Renal pelvis (tissue), 12 donors: Measurements from ENCODE around the gene HAGHL. TPM values are rescaled to one million over a fixed set of nuclear protein-coding genes. Genes with fewer than 3 reads are reported as not detected.
A peak's percentile ranks its signal among the peaks of the same experiment; 100 is the strongest.

Experiments
- DNase-seq: peaks from one replicate; pipeline ENCODE4 v3.0.0-alpha.2; 2013
- long read RNA-seq, 16 experiments: transcript quantifications; one replicate each; lab custom pipeline, GENCODE V29; 2026
- polyA plus RNA-seq, 3 donors: library from polyadenylated mRNA; unstranded; fragments of 120-200 nt; gene quantifications; one replicate each; pipeline ENCODE4 v1.2.1, GENCODE V29; 2013; ENCODE audit not compliant: insufficient read length in 3 of 3

Gene HAGHL
- polyA plus RNA-seq = 1 to 10 TPM; 4.6 to 8.5 (median 4.8) TPM
- long read RNA-seq, donor 1 = 0 reads
- long read RNA-seq, donor 2, partial matches to known transcripts = 0 of 13 reads
- long read RNA-seq, donor 2, other reads (novel, unspliced or antisense) = 11 of 13 reads
- long read RNA-seq, donor 3, partial matches to known transcripts = 5 of 15 reads
- long read RNA-seq, donor 3, other reads (novel, unspliced or antisense) = 8 of 15 reads
- long read RNA-seq, donor 4, partial matches to known transcripts = 11 of 23 reads
- long read RNA-seq, donor 4, other reads (novel, unspliced or antisense) = 10 of 23 reads
- long read RNA-seq, donor 5 = 0 reads
- long read RNA-seq, donor 6, partial matches to known transcripts = 0 of 1 reads
- long read RNA-seq, donor 6, other reads (novel, unspliced or antisense) = 0 of 1 reads
- long read RNA-seq, donor 7, partial matches to known transcripts = 0 of 2 reads
- long read RNA-seq, donor 7, other reads (novel, unspliced or antisense) = 0 of 2 reads
- long read RNA-seq, donor 8 = 0 reads
- long read RNA-seq, donor 9, partial matches to known transcripts = 6 of 15 reads
- long read RNA-seq, donor 9, other reads (novel, unspliced or antisense) = 8 of 15 reads
- long read RNA-seq, donor 10 = 0 reads
- long read RNA-seq, donor 11, partial matches to known transcripts = 0 of 5 reads
- long read RNA-seq, donor 11, other reads (novel, unspliced or antisense) = 5 of 5 reads
- long read RNA-seq, donor 12, partial matches to known transcripts = 7 of 20 reads
- long read RNA-seq, donor 12, other reads (novel, unspliced or antisense) = 13 of 20 reads
- long read RNA-seq, donor 13, partial matches to known transcripts = 5 of 5 reads
- long read RNA-seq, donor 13, other reads (novel, unspliced or antisense) = 0 of 5 reads
- long read RNA-seq, donor 14 = 0 reads
- long read RNA-seq, donor 15 = 0 reads
- long read RNA-seq, donor 16 = 0 reads

DNA sequence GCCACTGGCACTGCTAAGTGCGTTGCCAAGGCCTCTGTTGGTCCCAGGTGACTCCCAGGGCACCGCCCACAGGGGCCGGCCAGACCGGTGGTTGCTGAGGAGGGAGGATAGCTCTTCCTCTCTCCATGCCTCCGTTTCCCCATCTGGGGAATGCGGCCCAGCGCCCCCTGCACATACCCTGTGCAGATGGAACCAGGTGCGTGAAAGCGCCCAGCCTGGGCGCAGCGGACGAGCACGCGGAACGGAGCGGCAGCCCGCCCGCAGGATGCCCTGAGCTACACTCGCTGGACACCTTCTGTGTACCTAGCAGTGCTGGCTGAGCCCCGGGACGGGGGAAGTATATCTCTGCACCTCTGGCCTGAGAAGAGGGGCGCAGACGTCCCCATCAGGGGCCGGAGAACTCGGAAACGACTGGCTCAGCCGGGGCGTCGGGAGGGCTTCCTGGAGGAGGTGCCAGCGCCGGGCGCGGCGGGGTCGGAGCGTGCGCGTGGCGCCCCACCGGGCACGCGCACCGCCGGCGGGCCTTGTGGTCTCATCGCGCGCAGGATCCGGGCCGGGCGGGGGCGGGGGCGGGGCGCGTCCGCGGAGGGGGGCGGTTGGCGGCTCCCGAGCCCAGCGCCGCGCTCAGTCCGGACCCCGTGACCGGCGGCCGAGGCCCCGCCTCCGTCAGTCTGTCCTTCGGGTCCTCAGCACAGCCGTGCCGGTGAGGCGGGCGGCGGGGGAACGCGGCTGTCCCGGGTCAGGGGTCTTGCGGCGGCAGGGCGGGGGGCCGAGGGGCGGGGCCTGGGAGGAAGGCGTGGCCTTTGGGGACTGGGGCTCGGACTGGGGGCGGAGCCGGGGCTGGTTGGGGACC is at the start of gene HAGHL, which contains the start of gene CCDC78:
HAGHL (plus strand) TSS at position 669 of the 853 bp plus-strand sequence. CDS start 404 bp downstream, outside the sequence.
CCDC78 (minus strand) TSS at position 6 of the 853 bp plus-strand sequence. CDS start 76 bp downstream, outside the sequence.
- DNase-seq = no peak

DNA sequence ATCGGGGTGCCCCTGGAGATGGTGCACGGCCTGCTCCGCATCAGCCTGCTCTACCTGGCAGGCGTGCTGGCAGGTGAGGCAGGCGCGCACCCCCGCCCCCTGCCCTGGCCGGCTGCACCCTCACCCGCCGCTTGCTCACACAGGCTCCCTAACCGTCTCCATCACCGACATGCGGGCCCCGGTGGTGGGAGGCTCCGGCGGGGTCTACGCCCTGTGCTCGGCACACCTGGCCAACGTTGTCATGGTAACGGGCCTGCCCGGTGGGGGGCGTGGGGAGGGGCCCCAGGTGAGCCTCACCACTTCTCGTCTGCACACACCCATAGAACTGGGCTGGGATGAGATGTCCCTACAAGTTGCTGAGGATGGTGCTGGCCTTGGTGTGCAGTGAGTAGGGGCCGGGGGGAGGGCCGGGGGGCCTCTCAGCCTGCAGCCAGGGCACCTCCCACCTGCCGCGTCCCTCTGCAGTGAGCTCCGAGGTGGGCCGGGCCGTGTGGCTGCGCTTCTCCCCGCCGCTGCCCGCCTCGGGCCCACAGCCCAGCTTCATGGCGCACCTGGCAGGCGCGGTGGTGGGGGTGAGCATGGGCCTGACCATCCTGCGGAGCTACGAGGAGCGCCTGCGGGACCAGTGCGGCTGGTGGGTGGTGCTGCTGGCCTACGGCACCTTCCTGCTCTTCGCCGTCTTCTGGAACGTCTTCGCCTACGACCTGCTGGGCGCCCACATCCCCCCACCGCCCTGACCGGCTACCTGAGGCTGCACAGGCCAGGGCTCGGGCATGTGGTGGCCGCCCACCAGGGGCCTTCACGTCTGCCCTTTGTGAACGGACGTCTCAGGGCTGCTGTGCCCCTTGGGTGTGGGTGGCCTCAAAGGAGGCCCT is 49.4 kb upstream of the HAGHL start:
- no peak for DNase-seq

GRCh38 chr16:678209-678857 is 48.6 kb upstream of the HAGHL start:
- DNase-seq = no peak

DNA sequence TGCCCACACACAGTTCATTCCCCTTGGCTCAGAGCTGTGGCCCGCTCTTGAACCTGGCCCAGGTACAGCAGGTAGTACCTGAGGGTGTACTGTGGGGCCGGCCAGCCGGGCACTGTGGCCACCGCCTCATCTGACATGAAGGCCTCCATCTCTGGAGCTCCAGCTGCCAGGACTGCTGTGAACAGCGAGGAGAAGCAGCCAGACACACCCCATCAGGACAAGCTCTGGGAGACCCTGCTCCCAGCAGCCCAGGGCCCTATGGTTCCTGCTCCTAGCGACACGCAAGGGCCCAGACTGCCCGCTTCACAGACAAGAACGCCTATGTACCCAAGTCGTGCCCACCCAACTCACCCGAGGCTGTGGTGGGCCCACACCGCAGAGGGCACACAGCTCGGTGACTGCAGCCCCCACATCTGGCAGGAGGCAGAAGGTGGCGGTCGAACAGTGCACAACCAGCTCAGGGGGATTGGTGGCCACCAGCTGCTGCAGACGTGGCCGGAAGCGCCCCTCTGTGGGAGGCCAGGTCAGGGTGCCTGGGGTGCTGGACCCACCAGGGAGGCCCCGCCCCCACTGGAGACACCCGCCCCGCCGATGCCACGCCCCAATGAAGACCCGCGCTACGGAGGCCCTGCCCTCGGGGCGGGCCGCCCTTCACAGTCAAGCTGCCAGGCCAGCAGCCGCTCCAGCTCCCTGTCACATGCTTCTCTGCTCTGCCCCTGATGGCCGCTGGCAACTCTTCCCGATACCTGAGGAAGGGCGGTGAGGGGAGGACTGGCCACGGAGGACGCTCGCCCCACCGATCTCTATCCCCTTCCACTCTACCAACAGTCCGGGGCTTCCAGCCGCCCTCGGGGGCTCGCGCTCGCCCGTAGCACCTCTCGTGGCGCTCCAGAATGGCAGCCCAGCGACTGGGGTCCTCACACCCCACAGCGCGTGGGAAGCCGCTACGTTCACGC is 47.8 kb upstream of the HAGHL start:
- DNase-seq = peak; percentile 65

DNA sequence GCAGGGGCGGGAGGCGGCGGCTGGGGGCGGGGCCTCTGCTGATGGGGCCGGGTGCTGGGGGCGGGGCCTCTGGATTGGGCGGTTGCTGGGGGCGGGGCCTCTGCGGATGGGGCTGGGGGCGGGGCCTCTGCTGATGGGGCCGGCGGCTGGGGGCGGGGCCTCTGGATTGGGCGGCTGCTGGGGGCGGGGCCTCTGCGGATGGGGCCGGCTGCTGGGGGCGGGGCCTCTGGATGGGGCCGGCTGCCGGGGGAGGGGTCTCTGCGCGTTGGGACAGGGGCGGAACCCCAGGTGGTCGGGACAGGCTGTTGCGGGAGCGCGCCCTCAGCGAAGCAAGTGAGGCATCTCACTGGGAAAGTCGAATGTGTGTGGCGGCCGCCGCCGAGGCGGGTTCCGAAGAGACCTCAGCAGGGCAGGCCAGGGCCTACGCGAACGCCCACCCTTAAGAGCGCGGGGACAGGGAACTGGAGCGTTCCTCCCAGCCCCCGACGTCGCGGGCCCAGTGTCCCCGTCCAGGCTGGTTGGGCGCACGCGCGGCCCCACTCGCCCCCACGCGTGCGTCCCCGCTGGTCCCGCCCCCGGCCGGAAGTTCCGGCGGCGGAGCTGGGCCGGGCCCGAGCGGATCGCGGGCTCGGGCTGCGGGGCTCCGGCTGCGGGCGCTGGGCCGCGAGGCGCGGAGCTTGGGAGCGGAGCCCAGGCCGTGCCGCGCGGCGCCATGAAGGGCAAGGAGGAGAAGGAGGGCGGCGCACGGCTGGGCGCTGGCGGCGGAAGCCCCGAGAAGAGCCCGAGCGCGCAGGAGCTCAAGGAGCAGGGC is 46.9 kb upstream of the HAGHL start, which contains the start of gene STUB1:
STUB1 (plus strand) TSS at position 597 of the 811 bp plus-strand sequence; CDS start at position 713, 116 bp downstream.
- DNase-seq = peak; percentile 79

GRCh38 chr16:680625-680945 is 46.3 kb upstream of the HAGHL start:
- no peak for DNase-seq

- no peak for DNase-seq
Measured at GRCh38 chr16:680967-681745, 45.8 kb upstream of the HAGHL start.

GRCh38 chr16:681746-682427 is 45.0 kb upstream of the HAGHL start:
- no peak for DNase-seq

DNA sequence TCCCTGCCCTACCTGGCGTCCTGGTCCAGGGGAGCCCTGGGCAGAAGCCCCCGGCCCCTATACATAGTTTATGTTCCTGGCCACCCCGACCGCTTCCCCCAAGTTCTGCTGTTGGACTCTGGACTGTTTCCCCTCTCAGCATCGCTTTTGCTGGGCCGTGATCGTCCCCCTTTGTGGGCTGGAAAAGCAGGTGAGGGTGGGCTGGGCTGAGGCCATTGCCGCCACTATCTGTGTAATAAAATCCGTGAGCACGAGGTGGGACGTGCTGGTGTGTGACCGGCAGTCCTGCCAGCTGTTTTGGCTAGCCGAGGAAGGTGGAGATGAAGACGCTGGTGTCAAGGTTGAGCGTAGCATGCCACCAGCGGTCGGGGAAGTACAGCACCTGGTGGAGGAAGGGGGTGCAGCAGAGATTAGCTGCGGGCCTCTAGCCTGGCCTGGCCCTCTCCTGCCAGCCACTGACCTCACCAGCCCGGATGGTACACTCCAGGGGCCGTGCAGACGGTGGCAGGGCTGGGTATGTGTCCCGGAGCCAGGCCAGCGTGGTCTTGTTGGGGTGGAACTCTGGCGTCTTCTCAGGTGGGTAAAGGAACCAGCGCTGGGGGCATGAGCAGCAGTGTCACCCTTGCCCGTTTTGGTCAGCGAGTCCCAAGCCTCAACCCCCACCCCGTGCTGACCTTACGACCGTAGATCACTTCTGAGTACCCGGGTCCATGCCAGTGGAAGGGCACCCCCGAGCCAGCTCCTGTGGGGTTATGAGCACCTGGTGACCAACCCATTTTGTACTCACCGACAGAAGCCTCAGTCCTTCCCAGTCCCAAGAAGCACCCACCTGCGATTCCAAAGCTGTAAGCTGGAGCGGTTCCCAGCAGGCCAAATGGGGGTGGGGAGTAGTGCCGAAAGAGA is 44.2 kb upstream of the HAGHL start:
- no peak for DNase-seq

GRCh38 chr16:683396-684070 is 43.4 kb upstream of the HAGHL start:
- no peak for DNase-seq

GRCh38 chr16:684071-684794 is 42.7 kb upstream of the HAGHL start, which contains the start of gene JMJD8:
JMJD8 (minus strand) TSS chr16:684334; CDS start chr16:684319, 15 bp downstream.
- DNase-seq = peak; percentile 95

DNA sequence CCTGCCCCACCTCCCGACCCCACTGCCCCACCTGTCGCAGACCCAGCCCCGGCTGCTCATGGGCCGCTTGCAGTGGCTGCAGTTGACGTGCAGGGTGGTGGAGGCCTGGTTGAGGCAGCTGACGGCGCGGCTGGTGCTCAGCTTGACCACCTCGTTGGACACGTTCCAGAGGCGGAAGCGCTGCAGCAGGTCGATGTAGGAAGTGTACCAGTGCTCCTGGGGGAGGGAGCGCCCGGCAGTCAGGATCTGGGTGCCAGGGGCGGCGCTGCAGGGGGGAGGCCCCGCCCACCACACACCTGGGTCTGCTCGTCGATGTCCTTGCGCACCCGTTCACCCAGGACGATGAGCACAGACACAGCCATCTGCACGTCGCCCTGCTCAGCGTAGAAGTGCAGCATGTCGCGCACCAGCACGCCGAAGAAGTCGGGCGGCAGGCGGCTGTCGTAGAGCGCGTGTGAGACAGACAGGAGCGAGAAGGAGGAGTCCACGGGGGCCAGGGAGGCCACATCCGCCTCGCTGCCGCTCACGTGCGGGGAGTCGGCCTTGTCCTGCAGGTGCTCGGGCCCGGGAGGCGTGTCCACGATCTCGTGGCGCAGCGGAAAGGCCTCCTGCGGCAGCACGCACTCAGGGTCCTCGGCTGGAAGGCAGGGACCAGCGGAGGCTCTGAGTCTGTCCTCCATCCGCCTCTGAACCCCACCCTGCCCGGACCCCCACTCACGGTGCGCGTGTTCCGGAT is 41.8 kb upstream of the HAGHL start:
- no peak for DNase-seq

DNA sequence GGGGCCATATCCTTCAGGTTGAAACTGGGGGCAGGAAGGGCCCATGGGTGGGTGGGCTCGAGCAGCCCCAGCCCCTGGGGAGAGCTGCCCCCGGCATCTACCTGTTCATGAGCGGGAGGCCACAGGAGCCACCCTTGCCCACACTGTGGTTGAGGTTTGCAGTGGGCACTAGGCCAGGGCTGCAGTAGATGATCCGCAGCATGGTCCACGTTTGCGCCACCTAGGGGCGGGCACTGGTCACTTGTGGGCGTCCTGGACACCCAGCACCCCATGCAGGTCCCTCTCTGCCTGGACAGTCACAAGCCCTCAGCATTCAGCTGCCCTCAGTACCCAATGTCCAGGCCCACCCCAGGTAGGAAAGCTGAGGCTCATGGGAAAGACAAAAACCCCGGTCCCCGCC is 40.9 kb upstream of the HAGHL start:
- no peak for DNase-seq
